Endothelial cell of hepatic sinusoid (primary cell): ENCODE measurements around the gene C2orf74.
"Not testable (repeated sequence)": the region's sequence is repeated elsewhere in the genome, so short reads cannot be mapped to it uniquely, and the experiment has no call there.

ENCODE experiments used
- in situ Hi-C: cut with HindIII; loops from 2 replicates; pipeline ENCODE4 v1.10.0; 2017; ENCODE audit warnings: low sequenced_read_pairs

C2orf74 gene

DNA sequence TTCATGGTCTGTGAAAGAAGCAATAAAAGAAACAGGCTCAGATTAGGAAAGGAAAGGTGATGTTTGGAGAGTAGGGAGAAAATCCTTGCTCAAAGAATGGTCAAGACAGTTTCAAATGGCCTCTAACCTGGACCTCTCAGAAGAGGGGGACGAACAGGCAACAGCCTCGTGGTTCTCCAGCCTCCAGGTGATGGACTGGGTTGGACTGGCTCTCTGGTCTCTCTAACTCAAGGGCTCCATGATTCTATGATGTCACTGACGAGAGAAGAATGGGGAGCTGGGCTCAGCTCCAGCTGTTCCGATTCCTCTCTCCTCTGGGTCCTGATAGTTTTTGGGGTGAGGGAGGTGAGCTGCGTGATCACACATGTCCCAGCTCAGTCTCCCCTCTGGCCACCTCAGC, at the start of gene C2orf74:
Gene C2orf74, plus strand, starts transcription at position 301 of the 400 bp plus-strand sequence. CDS start 327 bp downstream, outside the sequence.
- in situ Hi-C loops: no loop called here

DNA sequence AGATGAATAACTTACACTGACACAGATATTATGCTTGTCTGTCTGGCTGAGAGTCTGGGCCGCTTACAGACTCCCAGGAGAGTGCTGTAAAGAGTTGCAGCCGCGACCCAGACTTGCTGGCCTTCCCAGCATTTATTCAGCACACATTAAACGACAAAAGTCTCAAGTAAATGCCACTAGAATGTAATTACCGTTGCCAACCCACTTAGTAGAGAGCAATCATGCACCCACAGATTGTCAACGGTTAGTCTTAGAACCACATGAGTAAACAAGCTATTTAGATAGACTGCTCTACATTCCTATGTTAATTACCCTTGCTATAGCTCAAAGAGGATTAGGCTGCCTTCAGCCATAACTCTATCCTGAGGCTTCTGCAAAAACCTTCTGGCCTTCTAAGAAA, 47.8 kb upstream of the C2orf74 start:
- in situ Hi-C loops: no loop called here

DNA sequence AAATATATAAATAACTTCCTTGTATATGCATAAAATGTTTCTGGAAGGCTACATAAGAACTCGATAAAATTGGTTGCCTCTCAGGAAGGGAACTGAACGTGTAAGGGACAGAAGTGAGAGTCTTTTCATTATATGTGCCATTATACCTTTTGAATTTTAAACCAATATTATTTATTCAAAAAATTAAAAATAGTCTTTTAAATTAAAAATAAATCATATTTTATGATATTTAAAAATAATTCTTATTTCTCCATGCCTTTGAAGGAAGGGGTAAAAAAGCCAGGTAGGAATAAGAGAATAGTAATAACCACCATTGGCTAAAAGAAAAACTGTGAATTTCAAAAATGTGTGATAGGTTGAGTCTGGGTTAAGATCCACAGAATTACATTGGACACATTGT, 45.7 kb upstream of the C2orf74 start:
- in situ Hi-C loops: no loop called here

DNA sequence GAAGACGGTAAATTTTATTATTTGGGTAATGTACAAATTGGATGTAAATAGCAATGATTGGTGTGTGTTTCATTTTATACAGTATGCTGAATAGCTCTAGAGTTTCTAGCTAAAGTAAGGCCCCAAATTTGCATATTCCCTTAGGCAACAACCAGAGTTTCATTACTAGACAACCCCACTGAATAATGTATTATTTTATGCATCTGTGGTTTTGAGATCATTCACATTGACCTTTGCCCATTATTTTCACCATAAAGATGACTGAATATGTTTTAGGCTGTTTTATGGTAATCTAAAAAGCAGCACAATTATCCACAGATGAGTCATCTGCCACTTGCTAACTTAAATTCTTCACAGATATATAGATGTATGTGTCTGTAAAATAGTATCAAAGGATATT, 44.5 kb upstream of the C2orf74 start:
- in situ Hi-C loops: no loop called here

- in situ Hi-C loops: no loop called here
Measured at GRCh38 chr2:61125123-61125710, 36.8 kb upstream of the C2orf74 start.

DNA sequence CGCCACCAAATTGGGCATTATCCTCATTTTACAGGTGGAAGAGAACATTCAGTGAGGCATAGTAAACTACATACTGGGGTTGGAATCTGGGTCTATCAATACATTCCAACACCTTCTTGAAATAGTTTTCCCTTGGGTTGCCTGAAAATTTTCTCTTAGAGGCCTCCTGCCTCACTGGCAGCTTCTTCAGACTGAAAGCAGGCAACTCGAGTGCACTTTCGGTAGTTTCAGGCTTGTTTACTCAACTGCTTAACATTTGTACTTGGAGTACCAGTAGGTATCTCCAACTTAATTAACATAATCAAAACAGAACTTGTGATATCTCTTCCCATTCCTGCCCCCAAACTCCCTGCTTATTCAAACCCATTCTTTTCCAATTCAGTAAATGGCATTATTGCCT, 36.2 kb upstream of the C2orf74 start:
- in situ Hi-C loops: no loop called here

DNA sequence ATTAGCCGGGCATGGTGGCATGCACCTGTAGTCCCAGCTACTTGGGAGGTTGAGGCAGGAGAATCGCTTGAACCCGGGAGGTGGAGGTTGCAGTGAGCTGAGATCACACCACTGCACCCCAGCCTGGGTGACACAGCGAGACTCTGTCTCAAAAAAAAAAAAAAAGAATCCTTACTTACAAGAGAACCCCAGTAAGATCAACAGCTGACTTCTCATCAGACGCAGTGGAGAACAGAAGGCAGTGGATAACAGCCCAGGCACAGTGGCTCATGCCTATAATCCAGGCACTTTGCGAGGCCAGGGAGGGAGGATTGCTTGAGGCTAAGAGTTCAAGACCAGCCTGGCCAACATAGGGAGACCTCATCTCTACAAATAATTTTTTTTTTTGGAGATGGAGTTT, 33.9 kb upstream of the C2orf74 start:
- in situ Hi-C loops: not testable (repeated sequence)

DNA sequence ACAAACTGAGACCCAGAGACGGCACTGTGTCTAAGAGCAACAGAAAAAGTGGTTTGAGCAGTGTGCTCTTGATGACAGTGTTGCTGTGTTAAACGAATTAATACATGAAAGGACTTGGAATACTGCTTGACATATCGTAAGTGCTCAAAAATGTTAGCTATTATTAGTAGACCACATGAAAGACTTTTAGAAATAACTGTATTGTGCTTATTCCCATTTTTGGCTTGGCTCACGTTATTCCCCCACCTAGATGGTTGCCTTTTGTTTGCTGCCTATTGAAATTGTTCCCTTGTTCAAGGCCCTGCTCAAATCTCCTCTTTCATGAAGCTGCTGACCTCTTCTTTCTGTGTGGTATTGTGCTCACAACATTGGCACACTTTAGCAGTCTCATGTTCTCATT, 27.8 kb upstream of the C2orf74 start:
- in situ Hi-C loops: no loop called here

DNA sequence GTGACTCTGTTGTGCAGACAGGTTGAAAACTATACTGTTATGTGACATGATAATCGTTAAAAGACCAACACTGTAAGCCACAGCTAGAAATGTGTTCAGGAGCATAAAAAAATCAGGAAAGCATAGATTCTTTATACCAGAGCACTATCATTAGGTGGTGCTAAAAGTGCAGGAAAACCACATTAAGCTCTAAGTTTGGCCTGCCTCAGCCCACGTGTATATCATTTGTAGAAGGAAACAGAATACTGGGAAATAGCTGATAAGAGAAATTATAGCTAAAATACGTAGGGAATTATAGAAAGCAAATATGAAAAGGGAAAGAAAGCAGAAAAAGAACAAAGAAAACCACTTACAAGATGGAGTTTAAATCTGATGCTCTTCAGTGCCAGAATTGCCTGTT, 26.5 kb upstream of the C2orf74 start:
- in situ Hi-C loops: no loop called here

- in situ Hi-C loops: no loop called here
Measured at GRCh38 chr2:61138859-61139258, 23.1 kb upstream of the C2orf74 start.

- in situ Hi-C loops: loop anchor here (5.0 kb wide), 1 partner anchor 96 kb away; no protein-coding TSS in a partner anchor
Measured at GRCh38 chr2:61141151-61141550, 20.8 kb upstream of the C2orf74 start.

DNA sequence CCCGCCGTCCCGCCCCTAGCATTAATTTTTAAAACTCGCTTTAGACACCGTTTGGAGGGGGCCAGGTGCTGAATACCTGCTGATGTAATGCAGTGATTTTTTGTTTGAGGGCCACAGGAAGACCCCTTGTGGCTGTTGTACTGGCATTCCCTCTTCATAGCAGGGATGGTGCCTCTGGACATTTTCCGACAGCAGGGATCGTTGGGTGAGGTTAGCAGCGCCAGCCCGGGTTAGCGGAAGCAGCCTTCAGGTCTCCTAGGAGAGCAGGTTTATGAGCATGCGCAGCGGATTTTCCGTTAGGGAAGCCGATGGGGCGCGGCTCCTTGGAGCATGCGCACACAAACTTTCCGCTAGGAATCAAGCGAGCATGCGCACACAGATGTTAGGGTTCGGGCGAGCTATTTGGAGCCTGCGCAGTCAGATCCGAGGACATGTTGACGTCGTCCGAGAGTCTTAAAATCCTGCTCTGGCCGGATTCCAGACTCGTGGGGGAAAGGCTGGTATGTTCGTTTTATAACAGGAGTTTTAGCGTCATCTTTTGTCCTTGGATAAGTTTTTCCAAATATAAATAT, 17.2 kb upstream of the C2orf74 start:
- in situ Hi-C loops: loop anchor here (5.0 kb wide), 1 partner anchor 93 kb away; no protein-coding TSS in a partner anchor

GRCh38 chr2:61145990-61146389, 16.0 kb upstream of the C2orf74 start:
- in situ Hi-C loops: no loop called here

- in situ Hi-C loops: not testable (repeated sequence)
Measured at GRCh38 chr2:61148091-61148490, 13.9 kb upstream of the C2orf74 start.

DNA sequence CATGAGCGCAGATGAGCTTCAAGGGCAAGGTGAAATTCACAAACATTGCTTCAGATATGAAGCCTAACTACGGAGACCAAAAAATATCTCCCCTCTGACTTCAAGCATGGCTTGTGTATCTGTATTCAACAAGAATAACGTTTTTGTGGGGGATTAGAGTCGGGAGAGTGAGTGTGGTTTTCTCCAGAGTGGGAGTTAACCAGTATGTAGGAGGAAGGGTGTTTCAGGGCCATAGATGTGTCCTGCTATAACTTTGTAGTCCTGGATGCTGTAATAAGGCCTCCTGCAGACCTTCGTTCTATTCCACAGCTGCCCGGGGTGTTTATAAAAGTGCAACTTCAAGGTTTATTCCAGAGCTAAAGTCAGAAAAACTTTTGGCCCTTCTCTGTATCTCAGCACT, 12.9 kb upstream of the C2orf74 start:
- in situ Hi-C loops: no loop called here

DNA sequence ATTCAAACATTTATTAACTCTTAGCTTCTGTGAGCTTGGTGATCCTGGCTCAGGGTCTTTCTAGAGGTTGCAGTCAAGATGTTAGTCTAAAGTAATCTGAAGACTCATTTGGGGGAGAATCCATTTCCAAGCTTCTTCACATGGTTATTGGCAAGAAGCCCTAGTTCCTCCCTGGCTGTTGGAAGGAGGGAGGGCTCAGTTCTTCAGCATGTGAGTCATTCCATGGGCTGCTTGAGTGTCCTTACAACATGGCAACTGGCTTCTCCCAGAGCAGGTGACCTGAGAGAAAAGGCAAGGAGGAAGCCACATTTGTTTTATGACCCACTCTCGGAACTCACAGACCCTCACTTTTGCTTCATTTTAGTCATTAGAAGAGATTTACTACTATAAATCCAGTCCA, 10.6 kb upstream of the C2orf74 start:
- in situ Hi-C loops: no loop called here

DNA sequence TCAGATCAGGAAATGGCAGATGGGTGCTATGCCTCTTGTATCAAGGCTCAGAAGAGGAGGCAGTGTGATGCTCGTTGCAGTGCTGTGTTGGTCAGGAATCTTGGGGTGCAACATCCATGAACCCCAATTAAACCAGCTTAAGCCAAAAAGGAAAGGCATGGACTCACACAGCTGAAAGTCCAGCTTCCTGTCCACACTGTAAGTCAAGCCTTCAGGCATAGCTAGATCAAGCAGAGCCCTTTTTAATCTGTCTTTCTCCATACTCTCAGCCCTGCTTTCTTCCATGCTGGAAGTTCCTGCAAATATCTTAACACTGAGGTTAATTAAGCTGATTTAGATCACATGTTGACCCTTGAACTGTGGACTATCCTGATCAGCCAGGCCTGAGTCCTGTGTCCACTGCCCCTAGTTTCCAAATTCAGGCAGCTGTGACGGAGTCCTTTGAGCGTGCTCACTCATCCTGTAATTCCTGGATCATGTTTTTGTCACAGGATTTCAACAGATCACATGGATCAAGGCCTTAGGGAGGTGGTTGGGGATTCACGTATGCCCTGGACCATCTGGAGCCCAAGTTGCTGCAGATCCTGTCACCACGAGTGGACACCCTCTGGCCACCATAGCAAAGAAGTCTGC, 4.5 kb upstream of the C2orf74 start:
- in situ Hi-C loops: no loop called here

DNA sequence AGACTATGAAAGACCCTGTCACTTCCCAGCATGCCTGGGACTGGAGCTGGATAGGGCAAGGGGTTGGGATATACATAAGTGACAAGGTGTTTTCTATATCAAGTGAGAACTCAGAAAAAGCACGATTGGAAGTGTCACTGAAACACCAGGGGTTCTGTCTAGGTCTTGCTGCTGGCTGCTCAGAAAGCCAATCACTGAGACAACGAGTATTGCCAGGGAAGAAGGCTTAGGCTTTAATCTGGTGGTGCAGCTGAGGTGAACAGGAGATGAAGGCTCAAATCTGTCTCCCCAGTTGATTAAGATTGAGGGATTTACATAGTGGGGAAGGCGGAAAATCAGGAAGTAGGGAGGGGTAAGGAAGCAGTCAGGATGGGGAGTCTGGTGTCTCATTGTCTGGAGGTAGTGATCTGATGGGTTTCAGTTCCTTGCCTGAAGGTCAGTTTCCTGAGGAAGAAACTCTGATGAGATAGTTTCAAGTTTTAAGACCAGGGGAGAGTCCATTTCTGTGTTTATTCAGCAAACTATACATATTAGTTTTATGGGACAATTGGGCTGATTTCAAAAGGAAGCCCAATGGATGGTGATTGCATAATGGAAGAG, 3.5 kb upstream of the C2orf74 start:
- in situ Hi-C loops: no loop called here

- in situ Hi-C loops: no loop called here
Measured at GRCh38 chr2:61162721-61163120, 733 bp downstream of the C2orf74 start.

- in situ Hi-C loops: not testable (repeated sequence)
Measured at GRCh38 chr2:61165082-61165481, 3.1 kb downstream of the C2orf74 start.

GRCh38 chr2:61165946-61166345, 4.0 kb downstream of the C2orf74 start:
- in situ Hi-C loops: no loop called here

GRCh38 chr2:61167579-61167978, 5.6 kb downstream of the C2orf74 start:
- in situ Hi-C loops: no loop called here
